GM12878 (cell line): ENCODE measurements around the gene SVOP. TPM values are rescaled to one million over a fixed set of nuclear protein-coding genes. Genes with fewer than 3 reads are reported as not detected.

Experiments
- ATAC-seq: fragments of 200-7000 bp; cut with Tn5 transposase; 3 replicates; pipeline ENCODE4 v1.9.1; 2020; ENCODE audit warnings: mild to moderate bottlenecking, moderate library complexity
- BruUV-seq: library from RNA; stranded (reverse); fragments of 400-500 nt; replicated peaks from 2 replicates; lab custom pipeline; 2021; lab: Mats Ljungman, UMichigan
- CTCF ChIA-PET: fragments of 300-600 bp; sonication (Branson Sonifier 250); formaldehyde crosslinking; extraction: SDS; loops from one replicate; lab custom pipeline; 2021; ENCODE audit warnings: inconsistent platforms; lab: Yijun Ruan, JAX
- POLR2A ChIA-PET: fragments of 350-600 bp; formaldehyde crosslinking; extraction: SDS; loops from one replicate; lab custom pipeline; 2021; ENCODE audit warnings: inconsistent platforms; lab: Charles Lee
- RAD21 ChIA-PET: fragments of 300-600 bp; sonication (Branson Sonifier 250); formaldehyde crosslinking; loops from one replicate; lab custom pipeline; 2023; ENCODE audit warnings: antibody characterized with exemption; ENCODE audit not compliant: unreplicated experiment; lab: Charles Lee
- SMC1A ChIA-PET: fragments of 300-600 bp; sonication (Branson Sonifier 250); formaldehyde crosslinking; loops from one replicate; lab custom pipeline; 2023; ENCODE audit not compliant: unreplicated experiment, uncharacterized antibody; lab: Charles Lee
- DNase-seq: peaks from one replicate; pipeline ENCODE4 v3.0.0-alpha.2; 2011; ENCODE audit warnings: low read depth, low spot score
- FAIRE-seq: peaks from 3 replicates; lab custom pipeline; 2011; peaks lifted over from hg19 to GRCh38; lab: Jason Lieb, UNC
- H2AFZ ChIP-seq: 2 replicates; pipeline ENCODE4 v1.6.0; 2011; ENCODE audit warnings: low read depth, low read length, control low read depth; ENCODE audit not compliant: control insufficient read depth
- H3K27ac ChIP-seq: 2 replicates; pipeline ENCODE4 v1.5.1; 2011; ENCODE audit warnings: control low read depth; ENCODE audit not compliant: control insufficient read depth, insufficient read depth
- H3K27me3 ChIP-seq, 2 experiments: replicated peaks in 1 of 2; 2 replicates each; pipeline versions ENCODE4 v1.6.0 to v1.6.1; 2011; ENCODE audit warnings: low read length in 1 of 2; ENCODE audit not compliant: control insufficient read depth in 2 of 2, insufficient read depth in 2 of 2
- H3K36me3 ChIP-seq, 2 experiments: 2 replicates each; pipeline ENCODE4 v1.5.1; 2011; ENCODE audit warnings: low read length in 1 of 2; ENCODE audit not compliant: control insufficient read depth in 2 of 2, insufficient read depth in 2 of 2
- H3K4me1 ChIP-seq: 2 replicates; pipeline ENCODE4 v1.6.1; 2011; ENCODE audit warnings: mild to moderate bottlenecking, low read length, moderate library complexity, mixed read lengths; ENCODE audit not compliant: control insufficient read depth, insufficient read depth
- H3K4me2 ChIP-seq: 2 replicates; pipeline ENCODE4 v1.6.0; 2011; ENCODE audit warnings: control low read depth; ENCODE audit not compliant: control insufficient read depth, insufficient read depth
- H3K4me3 ChIP-seq: fragments of 200-600 bp; sonication (generic); 2 replicates; pipeline ENCODE4 v1.5.1; 2016
- H3K79me2 ChIP-seq: 2 replicates; pipeline ENCODE4 v1.6.0; 2011; ENCODE audit warnings: low read length; ENCODE audit not compliant: control insufficient read depth, insufficient read depth
- H3K9ac ChIP-seq: 2 replicates; pipeline ENCODE4 v1.8.0; 2011; ENCODE audit warnings: low read length, control low read depth, mixed read lengths; ENCODE audit not compliant: control insufficient read depth, insufficient read depth
- H3K9me3 ChIP-seq: replicated peaks from 3 replicates; pipeline ENCODE4 v1.5.1; 2011; ENCODE audit warnings: mild to moderate bottlenecking, low read length; ENCODE audit not compliant: control insufficient read depth, insufficient read depth
- H4K20me1 ChIP-seq: 2 replicates; pipeline ENCODE4 v1.6.0; 2011; ENCODE audit not compliant: control insufficient read depth, insufficient read depth
- CHD2 ChIP-seq: IDR thresholded peaks from 2 replicates; pipeline ENCODE4 v1.6.1; 2011; ENCODE audit warnings: low read depth, low read length, improper control_type of control experiment, borderline replicate concordance
- EP300 ChIP-seq, 2 experiments: fragments of 150-350 bp in 1 of 2; IDR thresholded peaks; 2 replicates each; pipeline ENCODE4 v1.6.1; 2011 to 2012; ENCODE audit warnings: low read depth in 2 of 2, low read length in 2 of 2, borderline replicate concordance in 1 of 2, improper control_type of control experiment in 1 of 2, inconsistent platforms in 1 of 2; ENCODE audit not compliant: control insufficient read depth in 1 of 2
- EZH2 ChIP-seq: IDR thresholded peaks from 2 replicates; pipeline ENCODE4 v1.6.1; 2012; ENCODE audit warnings: low read depth, mild to moderate bottlenecking, control low read depth, inconsistent platforms, low read length, borderline replicate concordance; ENCODE audit not compliant: control insufficient read depth
- RAD51 ChIP-seq: fragments of 450-650 bp; IDR thresholded peaks from 2 replicates; pipeline ENCODE4 v1.6.1; 2016; ENCODE audit warnings: moderate library complexity, mild to moderate bottlenecking, inconsistent platforms
- SMC3 ChIP-seq: IDR thresholded peaks from 2 replicates; pipeline ENCODE4 v1.6.1; 2011; ENCODE audit warnings: low read length, improper control_type of control experiment, borderline replicate concordance
- WGBS: methylation state at CpG from one replicate; pipeline ENCODE4 v1.1.6; 2016; ENCODE audit warnings: low lambda C conversion rate; ENCODE audit not compliant: insufficient replicate concordance, insufficient coverage; ENCODE audit errors: missing lambda C conversion rate; 5-methylcytosine and 5-hydroxymethylcytosine counted together
- in situ Hi-C: fragments of 300-500 bp; cut with MboI; formaldehyde crosslinking; loops from 9 replicates; pipeline ENCODE4 v1.14.3; 2018; ENCODE audit warnings: mixed read lengths
- intact Hi-C: fragments of 100-400 bp; cut with micrococcal nuclease; formaldehyde crosslinking; loops from one replicate; pipeline ENCODE4 v1.14.2; 2022; ENCODE audit not compliant: unreplicated experiment
- polyA plus RNA-seq, 11 experiments: library from polyadenylated mRNA; depleted of rRNA in 4 of 11; unstranded in 6 of 11; stranded (reverse) in 5 of 11; fragments of >200 nt; fragmentation: Nextera tagmentation in 4 of 11; fragmentation: Illumina TruSeq in 1 of 11; extraction: Ambion mirVana in 4 of 11; extraction: Trizol in 1 of 11; gene quantifications; 1 replicate in 1 of 11; 2 replicates in 10 of 11; pipeline versions ENCODE4 v1.2.1 to v1.2.3, GENCODE V29; 2011 to 2016; ENCODE audit warnings: inconsistent platforms in 2 of 11, missing spikeins in 2 of 11, low read depth in 1 of 11
- total RNA-seq, 4 experiments: library from RNA; depleted of rRNA in 3 of 4; stranded (reverse); fragments of >200 nt in 3 of 4; fragmentation: Illumina TruSeq in 1 of 4; extraction: Trizol in 1 of 4; gene quantifications; 2 replicates each; pipeline versions ENCODE4 v1.2.1 to v1.2.3, GENCODE V29; 2013 to 2021
- TF ChIP-seq, protein P1 (sequence below): fragments of 450-650 bp; IDR thresholded peaks from 2 replicates; pipeline ENCODE4 v1.6.1; 2017; ENCODE audit warnings: antibody characterized with exemption, mild to moderate bottlenecking, moderate library complexity
- TF ChIP-seq, protein P2 (sequence below): IDR thresholded peaks from 2 replicates; pipeline ENCODE4 v1.6.1; 2012; ENCODE audit warnings: low read depth, low read length, improper control_type of control experiment

Gene SVOP
- total and polyA plus RNA-seq, 10 of the 15 experiments (the other 5 are each of a cell fraction or from before 2014, with no cell fraction given): under 0.01 TPM; not detected in 9

DNA sequence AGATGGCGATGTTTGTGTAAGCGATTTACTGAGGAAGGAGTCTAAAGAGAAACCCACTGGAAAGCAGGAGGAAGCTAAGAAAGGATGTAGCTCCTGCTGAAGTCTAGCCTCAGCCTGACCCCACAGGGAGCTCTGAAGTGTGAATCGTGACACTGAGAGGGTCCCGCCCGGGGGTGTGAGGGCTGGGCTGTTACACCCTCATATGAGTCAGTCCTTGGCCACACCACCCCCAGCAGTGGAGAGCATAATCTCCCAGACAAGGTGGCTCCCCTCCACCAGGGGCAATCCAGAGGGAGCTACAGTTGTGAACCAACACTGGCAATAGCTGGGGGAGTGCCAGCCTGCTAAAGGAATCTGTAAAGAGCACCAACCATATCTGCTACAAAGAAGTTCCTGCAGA lies 31.5 kb downstream of the SVOP start:
- WGBS: 9% methylated on average over 5 of the region's 5 CpGs
- TF ChIP-seq CHD2: no peak
- no peak for TF ChIP-seq SMC3
- TF ChIP-seq, protein P1, sequence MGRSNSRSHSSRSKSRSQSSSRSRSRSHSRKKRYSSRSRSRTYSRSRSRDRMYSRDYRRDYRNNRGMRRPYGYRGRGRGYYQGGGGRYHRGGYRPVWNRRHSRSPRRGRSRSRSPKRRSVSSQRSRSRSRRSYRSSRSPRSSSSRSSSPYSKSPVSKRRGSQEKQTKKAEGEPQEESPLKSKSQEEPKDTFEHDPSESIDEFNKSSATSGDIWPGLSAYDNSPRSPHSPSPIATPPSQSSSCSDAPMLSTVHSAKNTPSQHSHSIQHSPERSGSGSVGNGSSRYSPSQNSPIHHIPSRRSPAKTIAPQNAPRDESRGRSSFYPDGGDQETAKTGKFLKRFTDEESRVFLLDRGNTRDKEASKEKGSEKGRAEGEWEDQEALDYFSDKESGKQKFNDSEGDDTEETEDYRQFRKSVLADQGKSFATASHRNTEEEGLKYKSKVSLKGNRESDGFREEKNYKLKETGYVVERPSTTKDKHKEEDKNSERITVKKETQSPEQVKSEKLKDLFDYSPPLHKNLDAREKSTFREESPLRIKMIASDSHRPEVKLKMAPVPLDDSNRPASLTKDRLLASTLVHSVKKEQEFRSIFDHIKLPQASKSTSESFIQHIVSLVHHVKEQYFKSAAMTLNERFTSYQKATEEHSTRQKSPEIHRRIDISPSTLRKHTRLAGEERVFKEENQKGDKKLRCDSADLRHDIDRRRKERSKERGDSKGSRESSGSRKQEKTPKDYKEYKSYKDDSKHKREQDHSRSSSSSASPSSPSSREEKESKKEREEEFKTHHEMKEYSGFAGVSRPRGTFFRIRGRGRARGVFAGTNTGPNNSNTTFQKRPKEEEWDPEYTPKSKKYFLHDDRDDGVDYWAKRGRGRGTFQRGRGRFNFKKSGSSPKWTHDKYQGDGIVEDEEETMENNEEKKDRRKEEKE: no peak
- no peak for TF ChIP-seq RAD51
- TF ChIP-seq EP300 (IDR thresholded peaks at IDR 0.05; ENCODE audit: borderline replicate concordance in 1 of 2, control insufficient read depth in 1 of 2, low read depth in 2 of 2, low read length in 2 of 2): no peak
- TF ChIP-seq, protein P2, sequence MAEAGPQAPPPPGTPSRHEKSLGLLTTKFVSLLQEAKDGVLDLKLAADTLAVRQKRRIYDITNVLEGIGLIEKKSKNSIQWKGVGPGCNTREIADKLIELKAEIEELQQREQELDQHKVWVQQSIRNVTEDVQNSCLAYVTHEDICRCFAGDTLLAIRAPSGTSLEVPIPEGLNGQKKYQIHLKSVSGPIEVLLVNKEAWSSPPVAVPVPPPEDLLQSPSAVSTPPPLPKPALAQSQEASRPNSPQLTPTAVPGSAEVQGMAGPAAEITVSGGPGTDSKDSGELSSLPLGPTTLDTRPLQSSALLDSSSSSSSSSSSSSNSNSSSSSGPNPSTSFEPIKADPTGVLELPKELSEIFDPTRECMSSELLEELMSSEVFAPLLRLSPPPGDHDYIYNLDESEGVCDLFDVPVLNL: no peak
- no peak for TF ChIP-seq EZH2

More for the DNA sequence above, 31.5 kb downstream of the SVOP start:
- no peak for FAIRE-seq
- Histone ChIP-seq H3K79me2 (no peaks in the 10 kb centered on the region), H3K9me3 (no peaks in the 10 kb centered on the region; the same call in 2 of the 3 replicates), H3K9ac (no peak overlapping the region), H3K4me3 (no peak overlapping the region), H3K4me1 (no peaks in the 10 kb centered on the region), H2AFZ (no peak overlapping the region), H4K20me1 (no peaks in the 10 kb centered on the region), H3K4me2 (no peak overlapping the region), H3K27ac (no peak overlapping the region), H3K36me3 (no peaks in the 10 kb centered on the region), H3K27me3 (no peaks in the 10 kb centered on the region)
- ChIA-PET POLR2A (no interaction called here), CTCF (no interaction called here), RAD21 (no interaction called here), SMC1A (no interaction called here)
- no peak for ATAC-seq
- in situ Hi-C loops (no loop called here), intact Hi-C loops (no loop called here)
- no peak for DNase-seq
- BruUV-seq: no TSS peak
